ENCODE data around the gene TET1.

TET1 gene

DNA sequence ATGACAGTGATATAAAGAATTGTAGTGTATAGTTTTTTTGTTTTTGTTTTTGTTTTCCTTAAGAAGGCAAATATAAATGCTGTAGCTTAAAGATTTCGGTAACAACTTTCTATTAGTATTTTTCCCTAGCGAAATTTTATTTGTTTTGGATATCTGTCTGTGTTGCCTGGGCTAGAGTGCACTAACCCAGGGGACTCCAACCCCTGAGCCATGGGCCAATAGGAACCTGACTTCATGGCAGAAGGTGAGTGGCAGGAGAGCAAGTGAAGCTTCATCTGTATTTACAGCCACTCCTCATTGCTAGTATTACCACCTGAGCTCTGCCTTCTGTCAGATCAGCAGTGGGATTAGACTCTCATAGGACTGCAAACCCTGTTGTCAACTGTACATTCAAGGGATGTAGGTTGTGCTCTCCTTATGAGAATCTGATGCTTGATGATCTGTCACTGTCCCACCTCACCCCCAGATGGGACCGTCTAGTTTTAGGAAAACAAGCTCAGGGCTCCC, 95.5 kb downstream of the TET1 start:
- no peak for TF ChIP-seq GLIS3 (CRISPR knock-in tag; IDR thresholded peaks at IDR 0.05)
- no peak for TF ChIP-seq BACH2 (CRISPR knock-in tag; IDR thresholded peaks at IDR 0.05; ENCODE audit: borderline replicate concordance)
- no peak for TF ChIP-seq TOX (CRISPR knock-in tag; IDR thresholded peaks at IDR 0.05; ENCODE audit: borderline replicate concordance)
- no peak for TF ChIP-seq CSDC2 (CRISPR knock-in tag; IDR thresholded peaks at IDR 0.05)
- TF ChIP-seq TCF4 (CRISPR knock-in tag; IDR thresholded peaks at IDR 0.05; ENCODE audit: borderline replicate concordance): no peak
- TF ChIP-seq RARB (CRISPR knock-in tag; IDR thresholded peaks at IDR 0.05): no peak

DNA sequence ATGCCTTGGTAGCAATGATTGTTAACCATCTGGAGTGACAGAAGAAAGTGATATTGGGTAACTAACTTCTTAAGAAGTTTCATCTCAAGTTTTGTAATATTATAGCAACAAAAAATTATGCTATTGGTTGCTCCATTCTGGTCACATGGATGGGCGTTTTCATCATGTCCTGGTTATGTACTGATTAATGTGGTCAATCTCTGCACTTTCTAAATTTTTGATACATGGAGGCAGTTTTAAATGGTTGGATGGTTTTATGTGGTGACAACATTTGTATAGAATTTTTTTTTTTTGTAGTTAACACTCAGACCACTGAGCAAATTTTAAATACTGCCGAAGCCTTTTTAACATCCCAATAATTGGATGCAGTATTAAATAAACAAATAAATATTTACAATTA, 105.7 kb downstream of the TET1 start:
- TF ChIP-seq ISL1 (CRISPR knock-in tag; IDR thresholded peaks at IDR 0.05) (0 out of 2 replicates have a peak, but pooled peaks have one; percentile 26), ZFP30 (CRISPR knock-in tag; IDR thresholded peaks at IDR 0.05) (no peak), TCF4 (CRISPR knock-in tag; IDR thresholded peaks at IDR 0.05; ENCODE audit: borderline replicate concordance) (no peak)
- peak; percentile 43 for ATAC-seq

More for the DNA sequence above, 95.5 kb downstream of the TET1 start:
- no peak for ATAC-seq

DNA sequence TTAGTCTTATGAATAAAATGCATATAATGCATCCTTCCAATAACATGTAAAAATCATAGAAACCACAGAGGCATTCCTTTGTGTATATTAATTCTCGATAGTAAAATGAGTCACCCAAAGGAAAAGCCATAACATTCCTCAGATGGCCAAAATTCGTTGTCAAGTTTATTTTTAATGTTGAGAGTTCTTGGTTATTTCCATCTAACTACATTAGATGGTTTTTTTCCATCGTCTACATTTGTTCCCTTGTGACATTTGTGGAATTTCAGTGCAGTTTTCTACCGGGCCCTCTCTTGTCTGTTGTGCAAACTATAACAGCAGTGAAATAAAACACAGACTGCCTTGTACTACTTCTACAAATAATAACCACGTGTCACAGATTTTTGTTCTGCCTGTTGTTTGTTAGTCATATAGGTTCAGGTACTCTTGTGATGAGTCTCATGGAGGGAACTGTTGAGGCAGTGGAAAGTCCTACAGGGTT, 106.2 kb downstream of the TET1 start:
- peak; percentile 94 for ATAC-seq
- TF ChIP-seq, protein P1, sequence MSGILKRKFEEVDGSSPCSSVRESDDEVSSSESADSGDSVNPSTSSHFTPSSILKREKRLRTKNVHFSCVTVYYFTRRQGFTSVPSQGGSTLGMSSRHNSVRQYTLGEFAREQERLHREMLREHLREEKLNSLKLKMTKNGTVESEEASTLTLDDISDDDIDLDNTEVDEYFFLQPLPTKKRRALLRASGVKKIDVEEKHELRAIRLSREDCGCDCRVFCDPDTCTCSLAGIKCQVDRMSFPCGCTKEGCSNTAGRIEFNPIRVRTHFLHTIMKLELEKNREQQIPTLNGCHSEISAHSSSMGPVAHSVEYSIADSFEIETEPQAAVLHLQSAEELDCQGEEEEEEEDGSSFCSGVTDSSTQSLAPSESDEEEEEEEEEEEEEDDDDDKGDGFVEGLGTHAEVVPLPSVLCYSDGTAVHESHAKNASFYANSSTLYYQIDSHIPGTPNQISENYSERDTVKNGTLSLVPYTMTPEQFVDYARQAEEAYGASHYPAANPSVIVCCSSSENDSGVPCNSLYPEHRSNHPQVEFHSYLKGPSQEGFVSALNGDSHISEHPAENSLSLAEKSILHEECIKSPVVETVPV (CRISPR knock-in tag; IDR thresholded peaks at IDR 0.05): no peak
- TF ChIP-seq TOX (CRISPR knock-in tag; IDR thresholded peaks at IDR 0.05; ENCODE audit: borderline replicate concordance) (no peak), BACH2 (CRISPR knock-in tag; IDR thresholded peaks at IDR 0.05; ENCODE audit: borderline replicate concordance) (no peak), CSDC2 (CRISPR knock-in tag; IDR thresholded peaks at IDR 0.05) (no peak), ZNF565 (CRISPR knock-in tag; conservative IDR thresholded peaks at IDR 0.05; ENCODE audit: low read depth) (no peak), OSR1 (CRISPR knock-in tag; IDR thresholded peaks at IDR 0.05) (no peak), ZNF70 (CRISPR knock-in tag; IDR thresholded peaks at IDR 0.05) (no peak), ZFP3 (CRISPR knock-in tag; IDR thresholded peaks at IDR 0.05) (no peak), ESRRG (CRISPR knock-in tag; IDR thresholded peaks at IDR 0.05) (no peak), ISL1 (CRISPR knock-in tag; IDR thresholded peaks at IDR 0.05) (no peak), SNAI2 (CRISPR knock-in tag; IDR thresholded peaks at IDR 0.05) (no peak), ZNF8 (CRISPR knock-in tag; IDR thresholded peaks at IDR 0.05) (no peak), RARB (CRISPR knock-in tag; IDR thresholded peaks at IDR 0.05) (no peak), GLIS3 (CRISPR knock-in tag; IDR thresholded peaks at IDR 0.05) (no peak), ZFP30 (CRISPR knock-in tag; IDR thresholded peaks at IDR 0.05) (no peak)
- TF ChIP-seq, protein P2, sequence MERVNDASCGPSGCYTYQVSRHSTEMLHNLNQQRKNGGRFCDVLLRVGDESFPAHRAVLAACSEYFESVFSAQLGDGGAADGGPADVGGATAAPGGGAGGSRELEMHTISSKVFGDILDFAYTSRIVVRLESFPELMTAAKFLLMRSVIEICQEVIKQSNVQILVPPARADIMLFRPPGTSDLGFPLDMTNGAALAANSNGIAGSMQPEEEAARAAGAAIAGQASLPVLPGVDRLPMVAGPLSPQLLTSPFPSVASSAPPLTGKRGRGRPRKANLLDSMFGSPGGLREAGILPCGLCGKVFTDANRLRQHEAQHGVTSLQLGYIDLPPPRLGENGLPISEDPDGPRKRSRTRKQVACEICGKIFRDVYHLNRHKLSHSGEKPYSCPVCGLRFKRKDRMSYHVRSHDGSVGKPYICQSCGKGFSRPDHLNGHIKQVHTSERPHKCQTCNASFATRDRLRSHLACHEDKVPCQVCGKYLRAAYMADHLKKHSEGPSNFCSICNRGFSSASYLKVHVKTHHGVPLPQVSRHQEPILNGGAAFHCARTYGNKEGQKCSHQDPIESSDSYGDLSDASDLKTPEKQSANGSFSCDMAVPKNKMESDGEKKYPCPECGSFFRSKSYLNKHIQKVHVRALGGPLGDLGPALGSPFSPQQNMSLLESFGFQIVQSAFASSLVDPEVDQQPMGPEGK (CRISPR knock-in tag; IDR thresholded peaks at IDR 0.05; ENCODE audit: borderline replicate concordance): no peak
- TF ChIP-seq, protein P3, sequence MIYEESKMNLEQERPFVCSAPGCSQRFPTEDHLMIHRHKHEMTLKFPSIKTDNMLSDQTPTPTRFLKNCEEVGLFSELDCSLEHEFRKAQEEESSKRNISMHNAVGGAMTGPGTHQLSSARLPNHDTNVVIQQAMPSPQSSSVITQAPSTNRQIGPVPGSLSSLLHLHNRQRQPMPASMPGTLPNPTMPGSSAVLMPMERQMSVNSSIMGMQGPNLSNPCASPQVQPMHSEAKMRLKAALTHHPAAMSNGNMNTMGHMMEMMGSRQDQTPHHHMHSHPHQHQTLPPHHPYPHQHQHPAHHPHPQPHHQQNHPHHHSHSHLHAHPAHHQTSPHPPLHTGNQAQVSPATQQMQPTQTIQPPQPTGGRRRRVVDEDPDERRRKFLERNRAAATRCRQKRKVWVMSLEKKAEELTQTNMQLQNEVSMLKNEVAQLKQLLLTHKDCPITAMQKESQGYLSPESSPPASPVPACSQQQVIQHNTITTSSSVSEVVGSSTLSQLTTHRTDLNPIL (CRISPR knock-in tag; IDR thresholded peaks at IDR 0.05; ENCODE audit: low read depth): no peak
- TF ChIP-seq, protein P4, sequence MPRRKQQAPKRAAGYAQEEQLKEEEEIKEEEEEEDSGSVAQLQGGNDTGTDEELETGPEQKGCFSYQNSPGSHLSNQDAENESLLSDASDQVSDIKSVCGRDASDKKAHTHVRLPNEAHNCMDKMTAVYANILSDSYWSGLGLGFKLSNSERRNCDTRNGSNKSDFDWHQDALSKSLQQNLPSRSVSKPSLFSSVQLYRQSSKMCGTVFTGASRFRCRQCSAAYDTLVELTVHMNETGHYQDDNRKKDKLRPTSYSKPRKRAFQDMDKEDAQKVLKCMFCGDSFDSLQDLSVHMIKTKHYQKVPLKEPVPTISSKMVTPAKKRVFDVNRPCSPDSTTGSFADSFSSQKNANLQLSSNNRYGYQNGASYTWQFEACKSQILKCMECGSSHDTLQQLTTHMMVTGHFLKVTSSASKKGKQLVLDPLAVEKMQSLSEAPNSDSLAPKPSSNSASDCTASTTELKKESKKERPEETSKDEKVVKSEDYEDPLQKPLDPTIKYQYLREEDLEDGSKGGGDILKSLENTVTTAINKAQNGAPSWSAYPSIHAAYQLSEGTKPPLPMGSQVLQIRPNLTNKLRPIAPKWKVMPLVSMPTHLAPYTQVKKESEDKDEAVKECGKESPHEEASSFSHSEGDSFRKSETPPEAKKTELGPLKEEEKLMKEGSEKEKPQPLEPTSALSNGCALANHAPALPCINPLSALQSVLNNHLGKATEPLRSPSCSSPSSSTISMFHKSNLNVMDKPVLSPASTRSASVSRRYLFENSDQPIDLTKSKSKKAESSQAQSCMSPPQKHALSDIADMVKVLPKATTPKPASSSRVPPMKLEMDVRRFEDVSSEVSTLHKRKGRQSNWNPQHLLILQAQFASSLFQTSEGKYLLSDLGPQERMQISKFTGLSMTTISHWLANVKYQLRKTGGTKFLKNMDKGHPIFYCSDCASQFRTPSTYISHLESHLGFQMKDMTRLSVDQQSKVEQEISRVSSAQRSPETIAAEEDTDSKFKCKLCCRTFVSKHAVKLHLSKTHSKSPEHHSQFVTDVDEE (CRISPR knock-in tag; IDR thresholded peaks at IDR 0.05): no peak

DNA sequence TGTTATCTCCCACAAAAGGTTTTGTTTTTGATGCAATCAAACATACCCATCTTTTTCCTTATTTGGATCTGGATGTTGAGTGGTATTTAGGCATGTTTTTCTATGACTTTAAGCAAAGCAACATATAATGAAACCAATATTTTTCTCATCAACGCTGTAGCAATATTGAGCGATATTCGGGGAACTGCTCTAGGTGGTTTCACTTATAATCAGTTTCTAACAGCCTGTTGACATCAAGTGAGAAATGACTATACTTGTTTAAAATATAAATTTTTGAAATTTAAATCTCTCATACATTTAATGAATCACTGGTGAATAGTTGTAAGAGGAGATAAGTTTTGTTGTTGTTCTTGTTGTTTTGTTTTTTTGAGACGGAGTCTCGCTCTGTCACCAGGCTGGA, 108.1 kb downstream of the TET1 start:
- ATAC-seq: no peak
- TF ChIP-seq ZFP30 (CRISPR knock-in tag; IDR thresholded peaks at IDR 0.05) (no peak), ZFP3 (CRISPR knock-in tag; IDR thresholded peaks at IDR 0.05) (no peak)

DNA sequence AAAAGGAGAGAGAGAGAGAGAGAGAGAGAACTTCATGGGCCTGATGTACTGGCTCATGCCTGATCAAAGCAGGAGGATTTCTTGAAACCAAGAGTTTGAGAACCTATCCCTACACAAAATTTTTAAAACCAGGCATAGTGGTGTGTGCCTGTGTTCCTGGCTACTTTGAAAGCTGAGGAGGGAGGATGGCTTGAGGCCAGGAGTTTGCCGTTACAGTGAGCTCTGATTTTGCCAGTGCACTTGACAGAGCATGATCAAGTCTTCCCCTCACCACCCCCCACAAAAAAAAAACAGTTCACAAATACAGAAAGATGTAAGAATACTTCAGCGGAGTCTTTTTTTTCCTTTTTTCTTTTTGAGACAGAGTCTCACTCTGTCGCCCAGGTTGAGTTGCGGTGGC, 108.8 kb downstream of the TET1 start:
- no peak for ATAC-seq
- TF ChIP-seq ISL1 (CRISPR knock-in tag; IDR thresholded peaks at IDR 0.05) (no peak), OSR1 (CRISPR knock-in tag; IDR thresholded peaks at IDR 0.05) (no peak), GLIS3 (CRISPR knock-in tag; IDR thresholded peaks at IDR 0.05) (no peak), SNAI2 (CRISPR knock-in tag; IDR thresholded peaks at IDR 0.05) (no peak), ZNF70 (CRISPR knock-in tag; IDR thresholded peaks at IDR 0.05) (no peak), ZNF565 (CRISPR knock-in tag; conservative IDR thresholded peaks at IDR 0.05; ENCODE audit: low read depth) (no peak)
- TF ChIP-seq, protein P4 (CRISPR knock-in tag; IDR thresholded peaks at IDR 0.05): no peak
- TF ChIP-seq, protein P3 (CRISPR knock-in tag; IDR thresholded peaks at IDR 0.05; ENCODE audit: low read depth): no peak
